ENCODE results near the gene RNU5B-1. TPM values are rescaled to one million over a fixed set of nuclear protein-coding genes. Genes with fewer than 3 reads are reported as not detected.

Gene RNU5B-1
- total RNA-seq, 2 experiments from 2014 or later = 23.7 to 34.8 TPM

DNA sequence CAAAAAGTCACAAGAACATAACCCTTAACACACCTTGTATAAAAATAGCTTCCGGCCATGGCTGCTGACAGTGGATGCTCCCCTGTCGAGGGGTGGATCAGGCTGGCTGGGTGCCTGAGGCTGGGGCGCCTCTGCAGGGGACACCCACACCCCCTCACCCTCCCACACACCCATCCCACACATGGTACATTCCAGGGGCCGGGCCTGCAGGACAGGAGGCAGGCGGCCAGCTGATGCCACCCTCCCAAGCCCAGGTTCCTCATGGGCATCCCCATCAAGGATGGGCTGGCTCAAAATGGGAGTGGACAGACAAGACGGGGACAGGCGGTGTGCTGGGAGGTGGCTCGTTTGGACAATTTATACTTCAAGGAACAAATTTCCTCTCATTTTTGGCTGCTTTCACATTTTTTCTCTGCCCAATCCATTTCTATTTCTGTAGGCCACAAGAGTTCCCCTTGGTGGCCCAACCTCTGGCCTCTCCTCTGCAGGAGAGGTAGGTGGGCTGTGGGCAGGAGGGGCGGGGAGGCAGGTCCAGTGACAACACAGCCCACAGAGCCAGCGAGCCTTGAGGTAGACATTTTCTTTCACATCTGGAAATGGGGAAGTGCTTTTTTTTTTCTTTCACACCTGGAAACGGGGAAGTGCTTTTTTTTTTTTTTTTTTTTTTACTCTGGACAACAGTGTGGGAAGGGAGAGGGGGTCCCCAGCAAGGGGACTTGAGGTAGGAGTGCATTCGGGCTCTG, 23.3 kb downstream of the RNU5B-1 start:
- Histone ChIP-seq H3K4me1 (ENCODE audit: insufficient read depth, low read length) (no peaks in the 10 kb centered on the region), H3K36me3 (ENCODE audit: insufficient read depth, low read length) (no peaks in the 10 kb centered on the region), H3K4me3 (ENCODE audit: low read length) (no peak overlapping the region), H3K27me3 (ENCODE audit: control insufficient read depth in 1 of 2, insufficient read depth in 2 of 2, low read length in 2 of 2) (peaks cover 0 to 15% of the 10 kb centered on the region in 2 experiments), H3K27ac (ENCODE audit: low read depth in 1 of 2, low read length in 2 of 2) (no peak overlapping the region), H3K9me3 (ENCODE audit: control insufficient read depth in 1 of 2, insufficient read depth in 1 of 2, low read length in 2 of 2) (no peaks in the 10 kb centered on the region)
- POLR2A ChIA-PET = no interaction called here
- no peaks in the 10 kb centered on the region for H3K36me3 Mint-ChIP-seq (ENCODE audit: low read depth)
- H3K27ac Mint-ChIP-seq = no peak overlapping the region
- DNase-seq (no peak), ATAC-seq (ENCODE audit: poor library complexity) (no peak)
- CTCF ChIA-PET = no interaction called here
- intact Hi-C loops (cut with DNase I, micrococcal nuclease) = no loop called here
- no peaks in the 10 kb centered on the region for H3K4me1 Mint-ChIP-seq (ENCODE audit: low read depth)
- no peak overlapping the region for H3K4me3 Mint-ChIP-seq
- TF ChIP-seq, protein P1, sequence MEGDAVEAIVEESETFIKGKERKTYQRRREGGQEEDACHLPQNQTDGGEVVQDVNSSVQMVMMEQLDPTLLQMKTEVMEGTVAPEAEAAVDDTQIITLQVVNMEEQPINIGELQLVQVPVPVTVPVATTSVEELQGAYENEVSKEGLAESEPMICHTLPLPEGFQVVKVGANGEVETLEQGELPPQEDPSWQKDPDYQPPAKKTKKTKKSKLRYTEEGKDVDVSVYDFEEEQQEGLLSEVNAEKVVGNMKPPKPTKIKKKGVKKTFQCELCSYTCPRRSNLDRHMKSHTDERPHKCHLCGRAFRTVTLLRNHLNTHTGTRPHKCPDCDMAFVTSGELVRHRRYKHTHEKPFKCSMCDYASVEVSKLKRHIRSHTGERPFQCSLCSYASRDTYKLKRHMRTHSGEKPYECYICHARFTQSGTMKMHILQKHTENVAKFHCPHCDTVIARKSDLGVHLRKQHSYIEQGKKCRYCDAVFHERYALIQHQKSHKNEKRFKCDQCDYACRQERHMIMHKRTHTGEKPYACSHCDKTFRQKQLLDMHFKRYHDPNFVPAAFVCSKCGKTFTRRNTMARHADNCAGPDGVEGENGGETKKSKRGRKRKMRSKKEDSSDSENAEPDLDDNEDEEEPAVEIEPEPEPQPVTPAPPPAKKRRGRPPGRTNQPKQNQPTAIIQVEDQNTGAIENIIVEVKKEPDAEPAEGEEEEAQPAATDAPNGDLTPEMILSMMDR (IDR thresholded peaks at IDR 0.05) = no peak
- peaks cover 15% of the 10 kb centered on the region for H3K27me3 Mint-ChIP-seq
- H3K9me3 Mint-ChIP-seq = no peaks in the 10 kb centered on the region

DNA sequence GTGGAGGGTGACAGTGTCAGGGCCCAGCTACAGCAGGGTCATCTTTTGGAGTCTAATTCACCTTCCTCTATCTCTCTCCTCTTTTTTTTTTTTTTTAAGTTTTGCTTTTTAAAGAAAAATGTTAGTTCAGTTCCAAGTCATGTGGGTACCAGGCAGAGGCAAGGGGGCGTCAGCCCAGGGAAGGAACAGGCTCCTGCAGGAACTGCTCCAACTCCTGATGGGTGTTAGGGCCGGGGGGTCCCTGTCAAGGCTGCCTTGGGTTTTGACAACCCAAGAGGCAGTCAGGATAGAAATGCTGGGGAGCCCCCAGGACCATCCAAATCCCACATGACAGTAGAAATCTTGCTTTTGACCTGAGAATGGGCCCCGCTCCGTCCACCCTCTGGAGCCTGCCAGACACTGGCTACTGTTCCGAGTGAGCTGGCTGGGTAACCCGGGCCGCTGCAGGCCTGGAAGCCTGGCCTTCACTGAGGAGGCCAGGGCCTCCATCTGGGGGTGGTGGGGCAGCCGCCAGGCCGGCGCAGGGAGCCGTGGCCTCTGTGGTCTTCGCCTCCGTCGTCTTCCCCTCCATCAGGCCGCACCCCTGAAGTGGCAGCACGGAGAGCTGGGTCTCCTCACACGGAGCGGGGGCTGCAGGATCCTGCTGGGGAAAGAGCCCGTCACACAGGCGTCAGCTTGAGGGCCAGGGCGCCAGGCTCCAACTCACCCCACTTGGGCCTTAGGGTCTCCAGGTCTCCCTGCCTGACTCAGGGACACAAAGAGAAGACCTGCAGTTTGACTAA, 24.2 kb downstream of the RNU5B-1 start:
- Mint-ChIP-seq H3K36me3 (ENCODE audit: low read depth) (no peaks in the 10 kb centered on the region), H3K9me3 (no peaks in the 10 kb centered on the region), H3K27ac (no peak overlapping the region), H3K27me3 (peaks cover 15% of the 10 kb centered on the region), H3K4me1 (ENCODE audit: low read depth) (no peaks in the 10 kb centered on the region), H3K4me3 (no peak overlapping the region)
- no peaks in the 10 kb centered on the region for H3K9me3 ChIP-seq (ENCODE audit: control insufficient read depth in 1 of 2, insufficient read depth in 1 of 2, low read length in 2 of 2)
- DNase-seq (no peak), ATAC-seq (ENCODE audit: poor library complexity) (no peak)
- H3K36me3 ChIP-seq (ENCODE audit: insufficient read depth, low read length) = no peaks in the 10 kb centered on the region
- intact Hi-C loops (cut with DNase I, micrococcal nuclease) = no loop called here
- TF ChIP-seq, protein P1 (IDR thresholded peaks at IDR 0.05) = no peak
- no peak overlapping the region for H3K4me3 ChIP-seq (ENCODE audit: low read length)
- POLR2A ChIA-PET = no interaction called here
- CTCF ChIA-PET = no interaction called here
- no peak overlapping the region for H3K27ac ChIP-seq (ENCODE audit: low read depth in 1 of 2, low read length in 2 of 2)
- no peaks in the 10 kb centered on the region for H3K4me1 ChIP-seq (ENCODE audit: insufficient read depth, low read length)
- H3K27me3 ChIP-seq (ENCODE audit: control insufficient read depth in 1 of 2, insufficient read depth in 2 of 2, low read length in 2 of 2) = peaks cover 0 to 12% of the 10 kb centered on the region in 2 experiments

- Histone ChIP-seq H3K4me1 (ENCODE audit: insufficient read depth, low read length) (no peaks in the 10 kb centered on the region), H3K4me3 (ENCODE audit: low read length) (no peak overlapping the region), H3K27ac (ENCODE audit: low read depth in 1 of 2, low read length in 2 of 2) (no peak overlapping the region), H3K9me3 (ENCODE audit: control insufficient read depth in 1 of 2, insufficient read depth in 1 of 2, low read length in 2 of 2) (no peaks in the 10 kb centered on the region), H3K36me3 (ENCODE audit: insufficient read depth, low read length) (no peaks in the 10 kb centered on the region), H3K27me3 (ENCODE audit: control insufficient read depth in 1 of 2, insufficient read depth in 2 of 2, low read length in 2 of 2) (peaks cover 0 to 12% of the 10 kb centered on the region in 2 experiments)
- ChIA-PET POLR2A (no interaction called here), CTCF (no interaction called here)
- DNase-seq (no peak), ATAC-seq (ENCODE audit: poor library complexity) (no peak)
- Mint-ChIP-seq H3K4me1 (ENCODE audit: low read depth) (no peaks in the 10 kb centered on the region), H3K9me3 (no peaks in the 10 kb centered on the region), H3K27me3 (peaks cover 15% of the 10 kb centered on the region), H3K4me3 (no peak overlapping the region), H3K36me3 (ENCODE audit: low read depth) (no peaks in the 10 kb centered on the region), H3K27ac (no peak overlapping the region)
- TF ChIP-seq, protein P1 (IDR thresholded peaks at IDR 0.05) = no peak
- intact Hi-C loops (cut with DNase I, micrococcal nuclease) = no loop called here
Observed at GRCh38 chr15:65329288-65329983, 25.0 kb downstream of the RNU5B-1 start.

Data from CD4-positive, alpha-beta T cell (primary cell).